Renal cortical epithelial cell (primary cell): ENCODE data around the gene FA2H. TPM values are rescaled to one million over a fixed set of nuclear protein-coding genes. Genes with fewer than 3 reads are reported as not detected.
"Not testable (repeated sequence)": the region's sequence is repeated elsewhere in the genome, so short reads cannot be mapped to it uniquely, and the experiment has no call there.

Source experiments
- DNase-seq: peaks from one replicate; pipeline ENCODE4 v3.0.0-alpha.2; 2011; ENCODE audit warnings: low read depth
- total RNA-seq: library from RNA; depleted of rRNA; stranded (reverse); fragments of >200 nt; gene quantifications from 2 replicates; pipeline ENCODE4 v1.2.3, GENCODE V29; 2014

FA2H gene, protein sequence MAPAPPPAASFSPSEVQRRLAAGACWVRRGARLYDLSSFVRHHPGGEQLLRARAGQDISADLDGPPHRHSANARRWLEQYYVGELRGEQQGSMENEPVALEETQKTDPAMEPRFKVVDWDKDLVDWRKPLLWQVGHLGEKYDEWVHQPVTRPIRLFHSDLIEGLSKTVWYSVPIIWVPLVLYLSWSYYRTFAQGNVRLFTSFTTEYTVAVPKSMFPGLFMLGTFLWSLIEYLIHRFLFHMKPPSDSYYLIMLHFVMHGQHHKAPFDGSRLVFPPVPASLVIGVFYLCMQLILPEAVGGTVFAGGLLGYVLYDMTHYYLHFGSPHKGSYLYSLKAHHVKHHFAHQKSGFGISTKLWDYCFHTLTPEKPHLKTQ
- 0.20 and 1.7 TPM in 2 replicates for total RNA-seq

DNA sequence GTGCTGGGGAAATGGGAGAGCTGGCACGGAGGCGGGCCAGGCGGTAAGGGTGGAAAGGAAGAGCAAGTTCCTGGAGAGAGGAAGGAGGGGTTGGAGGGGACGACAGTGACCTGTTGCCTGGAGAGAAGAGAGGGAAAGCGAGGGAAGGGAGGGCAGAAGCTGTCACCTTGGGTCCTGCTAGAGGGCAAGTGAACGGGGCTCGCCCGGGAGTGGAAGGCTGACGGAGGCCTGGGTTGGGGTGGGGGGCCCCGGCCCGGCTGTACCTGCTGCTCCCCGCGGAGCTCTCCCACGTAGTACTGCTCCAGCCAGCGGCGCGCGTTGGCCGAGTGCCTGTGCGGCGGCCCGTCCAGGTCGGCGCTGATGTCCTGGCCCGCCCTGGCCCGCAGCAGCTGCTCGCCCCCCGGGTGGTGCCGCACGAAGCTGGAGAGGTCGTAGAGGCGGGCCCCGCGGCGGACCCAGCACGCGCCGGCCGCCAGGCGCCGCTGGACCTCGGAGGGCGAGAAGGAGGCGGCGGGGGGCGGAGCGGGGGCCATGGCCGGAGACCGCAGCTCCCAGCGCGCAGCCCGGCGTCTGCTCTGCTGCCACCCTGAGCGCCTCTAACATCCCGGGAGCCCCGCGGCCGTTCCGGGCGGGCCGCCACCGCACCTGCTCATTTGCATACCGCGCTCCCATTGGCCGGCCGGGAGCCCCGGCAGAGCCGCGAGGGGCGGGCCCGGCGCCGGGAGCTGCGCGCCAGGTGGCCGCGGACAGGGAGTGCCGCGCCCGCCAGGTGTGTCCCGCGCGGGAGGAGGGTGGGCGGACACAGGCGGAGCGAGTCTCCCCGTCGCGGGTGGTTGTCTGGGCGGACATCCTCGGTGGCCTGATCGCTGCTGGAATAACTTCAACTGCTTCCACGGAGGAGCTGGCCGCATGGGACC, at the start of gene FA2H:
Gene FA2H (minus strand): TSS at position 598 of the 917 bp plus-strand sequence. CDS start 65 bp downstream, at position 533.
- peak; percentile 47 for DNase-seq

DNA sequence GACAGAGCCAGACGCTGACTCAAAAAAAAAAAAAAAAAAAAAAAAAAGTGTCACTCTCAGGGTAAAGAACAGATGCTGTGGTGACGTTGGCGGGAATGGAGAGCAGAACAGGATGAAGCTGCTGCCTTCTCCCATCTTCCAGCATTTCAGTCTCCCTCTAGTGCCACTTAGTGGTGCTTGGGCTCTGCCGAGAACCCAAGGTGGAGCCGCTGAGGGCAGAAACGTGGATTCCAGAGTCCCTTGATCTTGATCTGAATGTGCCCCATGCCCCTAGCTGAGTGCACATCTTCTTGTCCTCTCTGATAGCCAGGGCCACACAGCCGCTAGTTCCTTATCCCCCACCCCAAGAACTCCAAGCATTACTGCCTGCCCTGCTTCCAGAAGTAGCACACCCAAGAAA, 43.2 kb upstream of the FA2H start:
- no peak for DNase-seq

DNA sequence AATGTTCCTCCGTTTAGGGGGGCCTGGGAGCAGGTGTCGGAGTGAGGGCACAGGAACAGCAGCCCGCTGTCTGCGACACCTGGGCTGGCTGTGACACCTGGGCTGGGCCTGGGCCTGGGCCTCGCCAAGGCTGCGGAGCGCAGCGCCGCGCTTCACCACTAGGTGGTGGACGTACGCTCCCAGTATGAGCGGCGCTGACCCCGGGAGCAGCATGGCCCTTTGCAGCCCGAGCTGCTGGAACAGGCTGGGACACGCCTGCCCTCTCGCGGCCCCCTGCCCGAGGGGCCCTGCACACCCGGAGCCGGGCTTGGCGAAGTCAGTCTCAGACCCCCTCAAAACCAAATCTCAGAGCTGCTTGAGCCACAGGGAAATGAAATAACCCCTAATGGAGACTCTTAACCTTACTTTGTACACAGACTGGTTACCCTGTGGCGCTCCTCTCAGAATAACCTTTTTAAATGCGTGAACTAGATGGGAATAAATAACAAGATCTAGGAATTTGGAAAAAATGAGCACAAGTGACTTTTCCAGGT, 38.6 kb upstream of the FA2H start:
- DNase-seq: peak; percentile 52

DNA sequence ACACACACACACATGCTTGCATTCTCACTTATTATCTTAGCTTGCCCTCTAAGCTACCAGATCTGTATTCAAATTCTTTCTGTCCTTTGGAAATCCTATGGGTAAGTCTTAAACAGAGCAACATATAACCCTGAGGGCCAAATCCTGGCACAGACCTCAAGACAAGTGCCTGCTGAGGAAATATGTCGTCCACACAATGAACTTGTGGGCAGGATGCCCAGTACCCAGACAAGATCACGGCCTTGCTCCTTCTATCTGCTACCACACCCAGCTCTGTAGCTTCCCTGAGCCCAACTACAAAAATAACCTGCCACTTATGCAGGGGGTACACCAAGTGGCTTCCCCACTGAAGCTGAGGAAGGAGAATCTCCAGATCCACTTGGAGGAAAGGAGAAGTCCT, 37.3 kb upstream of the FA2H start:
- DNase-seq: no peak

DNA sequence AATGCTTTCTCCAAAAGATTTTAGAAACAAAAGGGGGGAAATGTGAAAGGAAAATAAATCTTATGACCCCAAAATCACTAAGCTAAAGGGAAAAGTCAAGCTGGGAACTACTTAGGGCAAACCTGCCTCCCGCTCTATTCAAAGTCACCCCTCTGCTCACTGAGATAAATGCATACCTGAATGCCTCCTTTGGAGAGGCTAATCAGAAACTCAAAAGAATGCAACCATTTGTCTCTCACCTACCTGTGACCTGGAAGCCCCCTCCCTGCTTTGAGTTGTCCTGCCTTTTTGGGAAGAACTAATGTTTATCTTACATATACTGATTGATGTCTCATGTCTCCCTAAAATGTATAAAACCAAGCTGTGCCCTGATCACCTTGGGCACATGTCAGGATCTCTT, 36.6 kb upstream of the FA2H start:
- not testable (repeated sequence) for DNase-seq

DNA sequence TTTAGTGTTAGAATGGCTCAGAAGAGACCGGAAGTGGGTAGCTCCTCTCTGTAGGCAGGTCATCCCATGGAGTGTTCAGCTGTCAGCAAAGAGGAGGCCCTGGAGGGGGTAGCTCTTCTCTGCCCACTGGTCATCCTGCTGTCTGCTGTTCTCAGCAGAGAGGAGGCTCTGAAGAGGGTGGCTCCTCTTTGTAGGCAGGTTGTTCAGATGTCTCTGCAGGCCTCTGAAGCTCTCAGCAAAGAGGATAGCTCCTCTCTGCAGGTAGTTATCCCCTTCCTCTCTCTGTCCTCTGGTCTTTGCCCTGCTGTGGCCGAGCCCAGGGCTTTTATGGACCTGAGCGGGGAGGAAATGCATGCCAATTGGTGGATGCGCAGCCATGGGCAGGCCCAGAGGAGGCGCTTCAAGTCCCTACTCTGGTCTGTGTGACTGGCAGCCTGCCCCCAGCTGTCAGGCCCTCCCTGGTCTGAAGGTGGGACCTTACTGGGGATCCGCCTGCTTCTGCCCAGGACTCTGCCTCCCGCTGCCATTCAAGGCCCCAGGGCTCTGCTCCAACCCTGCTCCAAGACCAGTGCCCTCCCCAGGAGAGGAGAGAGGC, 32.5 kb upstream of the FA2H start:
- no peak for DNase-seq

DNA sequence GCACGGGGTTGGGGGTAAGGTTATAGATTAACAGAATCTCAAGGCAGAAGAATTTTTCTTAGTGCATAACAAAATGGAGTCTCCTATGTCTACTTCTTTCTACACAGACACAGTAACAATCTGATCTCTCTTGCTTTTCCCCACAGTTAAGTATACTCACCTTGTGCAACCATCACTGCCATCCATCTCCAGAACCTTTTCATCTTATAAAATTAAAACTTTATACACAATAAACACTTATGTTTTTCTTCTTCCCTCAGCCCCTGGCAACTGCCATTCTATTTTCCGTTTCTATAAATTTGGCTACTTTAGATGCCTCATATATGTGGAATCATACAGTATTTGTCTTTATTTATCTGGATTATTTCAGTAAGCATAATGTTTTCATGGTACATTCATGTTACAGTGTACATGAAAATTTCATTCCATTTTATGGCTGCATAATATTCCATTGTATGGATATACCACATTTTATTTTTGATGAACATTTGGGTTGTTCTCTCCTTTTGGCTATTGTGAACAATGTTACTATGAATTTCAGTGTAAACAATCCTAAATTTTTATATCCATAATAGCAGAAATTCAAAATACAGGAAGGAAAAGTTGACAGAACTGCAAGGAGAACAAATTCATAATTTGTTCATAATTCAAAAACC, 25.7 kb upstream of the FA2H start:
- no peak for DNase-seq

DNA sequence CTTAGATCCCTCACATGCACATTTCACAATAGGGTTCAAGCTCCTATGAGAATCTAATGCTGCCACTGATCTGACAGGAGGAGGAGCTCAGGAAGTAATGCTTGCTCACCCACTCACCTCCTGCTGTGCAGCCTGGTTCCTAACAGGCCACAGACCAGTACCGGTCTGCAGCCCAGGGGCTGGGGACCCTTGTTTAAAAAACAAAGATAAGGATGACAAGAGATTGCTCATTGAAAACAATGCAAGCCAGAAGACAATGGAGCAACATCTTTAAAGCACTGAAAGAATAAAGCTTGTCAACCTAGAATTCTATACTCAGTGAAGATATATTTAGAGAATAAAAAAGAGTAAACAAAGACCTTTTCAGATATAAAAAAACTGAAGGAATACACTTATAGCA, 22.8 kb upstream of the FA2H start:
- no peak for DNase-seq

DNA sequence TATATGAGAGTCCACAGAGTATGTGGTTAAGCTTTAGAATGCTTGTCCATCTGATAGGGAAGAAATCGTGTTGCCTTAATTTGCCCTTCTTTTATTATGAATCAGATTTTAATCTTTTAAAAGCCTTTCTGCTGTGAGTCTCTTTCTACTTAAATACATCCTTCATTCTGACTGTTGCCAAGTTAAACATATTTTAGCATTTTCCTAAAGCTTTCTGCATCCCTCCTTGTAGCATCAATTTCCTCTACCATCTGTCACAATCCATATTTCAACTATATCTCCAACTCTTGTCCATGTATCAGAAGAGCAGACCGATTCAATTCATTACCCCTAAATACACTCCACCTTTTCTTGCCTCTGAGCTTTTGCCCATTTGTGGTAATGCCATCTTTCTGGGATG, 20.5 kb upstream of the FA2H start:
- DNase-seq: no peak

DNA sequence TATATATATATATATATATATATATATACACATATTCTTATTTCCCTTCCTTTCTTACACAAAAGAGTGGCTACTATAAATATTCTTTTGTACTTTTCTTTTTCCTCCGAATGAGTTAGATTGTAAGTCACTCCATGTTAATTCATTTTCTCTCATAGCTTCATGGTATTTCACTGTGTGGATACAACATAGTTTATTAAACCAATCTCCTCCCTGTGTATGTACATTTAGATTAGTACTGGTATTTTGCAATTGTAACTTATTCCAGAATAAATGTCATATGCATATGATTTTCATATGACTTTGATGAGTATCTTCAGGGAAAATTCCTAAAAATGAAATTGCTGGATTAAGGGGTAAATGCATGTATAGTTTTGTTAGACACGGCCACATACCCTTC, 20.0 kb upstream of the FA2H start:
- no peak for DNase-seq

DNA sequence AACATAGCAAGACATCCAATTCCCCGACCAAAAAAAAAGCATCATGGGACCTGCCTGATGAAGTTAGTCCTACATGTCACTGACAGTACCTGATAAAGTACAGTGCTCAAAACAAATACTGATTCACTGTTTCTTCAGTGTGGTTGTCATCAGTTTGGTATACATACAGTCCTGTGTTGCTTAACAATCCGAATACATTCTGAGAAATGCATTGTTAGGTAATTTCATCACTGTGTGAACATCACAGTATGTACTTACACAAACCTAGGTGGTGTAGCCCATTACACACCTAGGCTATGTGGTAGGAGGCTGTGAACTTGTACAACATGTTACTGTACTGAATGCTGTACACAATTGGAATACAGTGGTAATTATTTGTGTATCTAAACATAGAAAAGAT, 19.0 kb upstream of the FA2H start:
- no peak for DNase-seq

DNA sequence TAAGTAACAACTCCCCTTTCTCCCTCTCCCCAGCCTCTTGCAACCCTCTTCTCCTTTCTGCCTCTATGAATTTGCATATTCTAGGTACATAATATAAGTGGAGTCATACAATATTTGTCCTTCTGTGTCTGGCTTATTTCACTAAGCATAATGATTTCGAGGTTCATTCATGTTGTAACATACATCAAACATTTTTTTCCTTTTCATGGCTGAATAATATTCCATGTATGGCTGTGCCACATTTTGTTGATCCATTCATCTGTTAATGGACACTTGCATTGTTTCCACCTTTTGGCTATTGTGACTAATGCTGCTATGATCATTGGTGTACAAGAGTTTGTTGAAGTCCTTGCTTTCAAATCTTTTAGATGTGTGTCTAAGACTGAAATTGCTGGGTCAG, 17.6 kb upstream of the FA2H start:
- DNase-seq: no peak

DNA sequence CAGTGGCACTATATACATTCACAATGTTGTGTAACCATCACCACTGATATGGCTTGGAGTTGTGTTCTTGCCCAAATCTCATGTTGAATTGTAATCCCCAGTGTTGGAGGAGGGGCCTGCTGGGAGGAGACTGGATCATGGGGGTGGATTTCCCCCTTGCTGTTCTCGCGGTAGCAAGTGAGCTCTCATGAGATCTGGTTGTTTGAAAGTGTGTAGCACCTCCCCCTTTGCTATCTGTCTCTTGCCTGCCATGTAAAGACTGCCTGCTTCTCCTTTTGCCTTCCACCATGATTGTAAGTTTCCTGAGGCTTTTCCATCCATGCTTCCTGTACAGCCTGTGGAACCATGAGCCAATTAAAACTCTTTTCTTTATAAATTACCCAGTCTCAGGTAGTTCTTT, 17.1 kb upstream of the FA2H start:
- not testable (repeated sequence) for DNase-seq

DNA sequence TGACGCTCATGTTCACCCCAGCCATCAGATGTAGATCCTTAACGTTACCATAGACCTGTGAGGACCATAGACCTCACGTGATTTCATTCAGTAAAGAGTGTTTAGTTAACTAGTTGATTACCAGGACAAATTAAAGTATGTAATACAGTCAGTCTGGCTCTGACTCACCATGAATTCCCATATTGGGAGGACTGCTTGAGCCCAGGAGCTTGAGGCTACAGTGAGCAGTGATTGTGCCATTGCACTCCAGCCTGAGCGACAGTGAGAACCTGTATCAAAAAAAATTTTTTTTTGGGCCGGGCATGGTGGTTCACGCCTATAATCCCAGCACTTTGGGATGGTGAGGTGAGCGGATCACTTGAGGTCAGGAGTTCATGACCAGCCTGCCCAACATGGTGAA, 13.5 kb upstream of the FA2H start:
- DNase-seq: no peak

DNA sequence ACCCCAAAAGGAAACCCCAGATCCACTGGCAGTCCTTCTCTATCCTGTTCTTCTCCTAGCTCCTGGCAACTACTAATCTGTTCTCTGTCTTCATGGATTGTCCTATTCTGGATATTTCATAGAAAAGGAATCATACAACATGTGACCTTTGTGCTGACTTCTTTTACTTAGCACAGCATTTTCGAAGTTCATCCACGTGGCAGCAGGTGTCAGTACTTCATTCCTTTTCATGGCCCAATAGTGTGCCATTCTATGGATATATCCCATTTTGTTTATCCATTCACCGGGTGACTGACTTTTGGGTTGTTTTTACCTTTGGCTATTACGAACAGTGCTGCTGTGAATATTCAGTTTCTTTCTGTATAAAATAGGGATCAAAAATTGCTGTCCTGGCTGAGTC, 10.4 kb upstream of the FA2H start:
- no peak for DNase-seq

DNA sequence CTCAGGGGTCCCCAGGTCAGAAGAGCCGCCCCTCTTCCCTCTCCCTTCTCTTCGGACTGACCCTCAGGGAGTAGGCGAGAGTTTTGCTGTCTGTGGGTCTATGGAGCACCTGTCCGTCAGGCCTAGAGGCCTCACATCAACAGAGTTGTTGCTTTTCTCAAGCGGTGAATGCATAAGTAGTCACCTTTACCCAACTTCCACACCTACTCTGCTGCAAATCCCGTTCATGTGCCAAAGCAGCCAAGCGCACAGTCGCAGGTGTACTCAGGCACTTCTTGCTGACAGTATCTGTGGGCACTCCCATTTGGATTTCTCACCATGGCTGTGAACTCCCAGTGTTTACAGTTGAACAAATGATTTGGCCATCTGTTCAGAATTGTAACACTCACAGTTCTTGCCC, 4.0 kb upstream of the FA2H start:
- DNase-seq: no peak

DNA sequence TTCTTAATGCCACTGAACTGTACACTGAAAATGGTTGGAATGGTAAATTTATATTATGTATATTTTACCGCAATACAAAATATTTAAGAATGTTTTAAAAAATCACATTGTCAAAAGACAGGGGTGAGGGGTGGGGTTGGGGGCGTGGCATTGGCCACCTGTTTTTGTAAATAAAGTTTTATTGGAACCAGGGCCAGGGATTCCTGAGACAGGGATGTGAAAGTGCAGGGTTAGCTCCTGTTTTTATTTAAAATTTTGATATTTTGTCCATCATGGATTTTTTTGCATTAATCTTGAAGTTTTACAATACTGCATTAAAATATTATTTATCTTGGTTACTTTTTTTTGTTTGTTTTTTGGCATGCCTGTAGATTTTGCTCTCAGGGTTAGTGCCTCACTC, 2.3 kb upstream of the FA2H start:
- no peak for DNase-seq

DNA sequence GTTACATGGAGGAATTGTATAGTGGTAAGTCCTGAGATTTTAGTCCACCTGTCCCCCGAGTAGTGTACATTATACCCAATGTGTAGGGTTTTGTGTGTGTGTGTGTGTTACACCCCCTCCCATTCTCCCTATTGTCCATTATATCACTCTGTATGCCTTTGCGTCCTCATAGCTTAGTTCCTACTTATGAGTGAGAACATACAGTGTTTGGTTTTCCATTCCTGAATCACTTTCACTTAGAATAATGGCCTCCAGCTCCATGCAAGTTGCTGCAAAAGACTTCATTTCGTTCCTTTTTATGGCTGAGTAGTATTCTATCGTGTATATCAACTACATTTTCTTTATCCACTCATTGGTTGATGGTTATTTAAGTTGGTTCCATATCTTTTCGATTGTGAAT, 635 bp upstream of the FA2H start:
- DNase-seq: no peak

DNA sequence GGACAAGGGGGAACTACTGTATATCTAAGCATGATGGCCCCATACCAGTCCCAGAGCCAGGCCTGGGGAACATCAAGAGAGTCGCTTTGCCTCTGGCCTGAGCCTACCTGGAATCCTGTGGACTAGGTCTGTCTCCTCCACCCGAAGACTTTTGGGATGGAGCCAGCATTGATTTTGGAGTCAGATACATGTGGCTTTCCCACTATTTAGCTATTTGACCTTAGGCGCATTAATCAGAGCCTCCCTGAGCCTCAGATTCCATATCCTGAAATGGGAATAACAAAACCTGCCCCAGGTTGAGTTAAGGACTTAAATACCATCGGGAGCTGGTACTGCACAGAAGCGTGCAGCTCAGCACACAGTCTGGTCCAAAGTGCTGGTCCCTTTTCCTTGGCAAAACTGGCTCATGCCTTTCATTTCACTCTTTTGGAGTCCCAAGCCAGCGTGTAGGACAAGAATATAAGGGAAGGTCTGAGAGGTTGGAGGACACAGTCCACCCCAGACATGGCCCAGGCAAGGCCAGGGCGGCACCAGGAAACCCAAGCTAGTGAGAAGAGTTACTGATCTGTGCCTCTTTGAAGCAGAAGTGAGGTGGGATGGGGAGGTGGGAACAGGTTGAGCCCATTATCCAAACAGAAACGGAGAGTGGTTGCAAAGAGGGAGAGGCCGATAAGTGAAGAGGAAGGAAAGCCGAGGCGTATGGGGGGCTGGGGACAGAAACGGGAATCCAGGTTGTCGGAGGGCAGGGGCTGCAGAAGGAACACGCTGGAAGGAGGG, 986 bp downstream of the FA2H start:
- no peak for DNase-seq

DNA sequence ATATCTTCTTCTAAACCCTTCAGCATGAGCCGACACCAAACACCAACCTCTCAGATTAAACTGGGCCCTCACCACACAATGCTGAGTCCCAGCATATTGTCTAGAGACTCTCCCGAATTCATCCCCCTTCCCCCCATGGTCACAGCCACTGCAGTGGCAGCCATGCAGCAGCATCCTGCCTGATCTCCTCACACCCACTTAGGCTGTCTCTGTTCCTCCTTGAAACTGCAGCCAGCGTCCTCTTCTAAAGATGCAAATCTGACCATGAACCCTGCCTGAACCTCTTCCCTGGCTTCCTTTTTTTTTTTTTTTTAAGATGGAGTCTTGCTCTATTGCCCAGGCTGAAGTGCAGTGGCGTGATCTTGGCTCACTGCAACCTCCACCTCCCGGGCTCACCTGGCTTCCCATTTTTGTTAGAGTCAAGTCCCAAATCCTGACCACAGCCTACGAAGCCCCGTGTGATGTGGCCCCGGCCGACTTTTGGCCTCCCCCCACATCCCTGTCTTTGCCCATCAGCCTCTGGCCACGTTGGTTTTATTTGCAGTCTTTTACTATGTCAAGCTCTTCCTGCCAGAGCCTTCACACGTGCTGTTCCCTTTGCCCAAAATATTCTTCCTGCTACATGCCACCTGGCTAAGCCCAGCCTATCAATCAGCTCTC, 2.8 kb downstream of the FA2H start:
- no peak for DNase-seq
